ENCODE data around the gene SH3RF3.

The SH3RF3 gene

GRCh38 chr2:109513749-109514588 is 385.0 kb downstream of the SH3RF3 start:
- Histone ChIP-seq H3K79me1 (ENCODE audit: low read length) (peaks cover 3% of the 10 kb centered on the region), H4K91ac (ENCODE audit: low read depth, low read length) (no peak overlapping the region), H3K9me3 (ENCODE audit: insufficient read depth, low read depth, low read length) (peaks cover 3% of the 10 kb centered on the region), H4K8ac (ENCODE audit: low read depth, low read length) (no peak overlapping the region), H3K4ac (ENCODE audit: low read depth, low read length) (no peak overlapping the region), H3K4me1 (ENCODE audit: control insufficient read depth in 1 of 2, insufficient read depth in 2 of 2, low read length in 2 of 2) (peaks cover 0 to 3% of the 10 kb centered on the region in 2 experiments), H2AK5ac (ENCODE audit: low read length) (no peak overlapping the region), H3K4me3 (ENCODE audit: low read depth, low read length) (no peak overlapping the region), H3K36me3 (ENCODE audit: control insufficient read depth in 1 of 2, insufficient read depth in 2 of 2, low read length in 2 of 2) (no peaks in the 10 kb centered on the region), H4K12ac (ENCODE audit: low read depth, low read length) (no peak overlapping the region), H3K27me3 (ENCODE audit: insufficient read depth, low read length) (no peaks in the 10 kb centered on the region), H2BK12ac (ENCODE audit: low read length) (no peak overlapping the region), H2BK120ac (ENCODE audit: insufficient read depth, low read length, poor library complexity) (no peak overlapping the region), H2BK5ac (ENCODE audit: low read depth, low read length, poor library complexity) (no peak overlapping the region), H3K79me2 (ENCODE audit: control insufficient read depth, insufficient read depth, low read length, poor library complexity) (no peaks in the 10 kb centered on the region), H3K14ac (ENCODE audit: low read length) (no peak overlapping the region), H3K9ac (ENCODE audit: low read length) (no peak overlapping the region), H3K27ac (ENCODE audit: low read depth, low read length) (no peak overlapping the region), H3K18ac (ENCODE audit: low read length) (no peak overlapping the region), H2AFZ (ENCODE audit: insufficient read depth, low read length, poor library complexity) (no peak overlapping the region), H3K4me2 (ENCODE audit: low read length) (no peak overlapping the region), H3K23ac (ENCODE audit: low read length) (no peak overlapping the region)
- DNase-seq = peak; percentile 73 to 81
- no CpG with 5 or more reads among the region's 20 CpGs for WGBS (ENCODE audit: extremely low coverage, insufficient coverage, insufficient read length)

GRCh38 chr2:109514857-109515256 is 385.9 kb downstream of the SH3RF3 start:
- no CpG with 5 or more reads among the region's 5 CpGs for WGBS (ENCODE audit: extremely low coverage, insufficient coverage, insufficient read length)

GRCh38 chr2:109516445-109517117 is 387.6 kb downstream of the SH3RF3 start:
- Histone ChIP-seq H3K36me3 (ENCODE audit: control insufficient read depth in 1 of 2, insufficient read depth in 2 of 2, low read length in 2 of 2) (no peaks in the 10 kb centered on the region), H2AFZ (ENCODE audit: insufficient read depth, low read length, poor library complexity) (no peak overlapping the region), H3K27me3 (ENCODE audit: insufficient read depth, low read length) (no peaks in the 10 kb centered on the region), H3K4me3 (ENCODE audit: low read depth, low read length) (no peak overlapping the region), H3K4me1 (ENCODE audit: control insufficient read depth in 1 of 2, insufficient read depth in 2 of 2, low read length in 2 of 2) (peaks cover 0 to 3% of the 10 kb centered on the region in 2 experiments), H3K9me3 (ENCODE audit: insufficient read depth, low read depth, low read length) (peaks cover 3% of the 10 kb centered on the region), H3K14ac (ENCODE audit: low read length) (no peak overlapping the region), H3K4me2 (ENCODE audit: low read length) (no peak overlapping the region), H4K91ac (ENCODE audit: low read depth, low read length) (no peak overlapping the region), H3K27ac (ENCODE audit: low read depth, low read length) (no peak overlapping the region), H2BK5ac (ENCODE audit: low read depth, low read length, poor library complexity) (no peak overlapping the region), H2BK120ac (ENCODE audit: insufficient read depth, low read length, poor library complexity) (no peak overlapping the region), H3K18ac (ENCODE audit: low read length) (no peak overlapping the region), H4K8ac (ENCODE audit: low read depth, low read length) (no peak overlapping the region), H3K79me2 (ENCODE audit: control insufficient read depth, insufficient read depth, low read length, poor library complexity) (no peaks in the 10 kb centered on the region), H3K9ac (ENCODE audit: low read length) (no peak overlapping the region), H3K79me1 (ENCODE audit: low read length) (peaks cover 3% of the 10 kb centered on the region), H2AK5ac (ENCODE audit: low read length) (no peak overlapping the region), H2BK12ac (ENCODE audit: low read length) (no peak overlapping the region), H3K23ac (ENCODE audit: low read length) (no peak overlapping the region), H4K12ac (ENCODE audit: low read depth, low read length) (no peak overlapping the region), H3K4ac (ENCODE audit: low read depth, low read length) (no peak overlapping the region)
- WGBS (ENCODE audit: extremely low coverage, insufficient coverage, insufficient read length) = no CpG with 5 or more reads among the region's 20 CpGs
- peak; percentile 64 to 66 for DNase-seq

More at GRCh38 chr2:109514857-109515256, 385.9 kb downstream of the SH3RF3 start:
- no peak for DNase-seq
- H3K79me2 ChIP-seq (ENCODE audit: control insufficient read depth, insufficient read depth, low read length, poor library complexity) = no peaks in the 10 kb centered on the region
- no peak overlapping the region for H3K18ac ChIP-seq (ENCODE audit: low read length)
- H3K23ac ChIP-seq (ENCODE audit: low read length) = no peak overlapping the region
- peaks cover 3% of the 10 kb centered on the region for H3K9me3 ChIP-seq (ENCODE audit: insufficient read depth, low read depth, low read length)
- no peak overlapping the region for H2BK12ac ChIP-seq (ENCODE audit: low read length)
- H3K79me1 ChIP-seq (ENCODE audit: low read length) = peaks cover 3% of the 10 kb centered on the region
- no peak overlapping the region for H2BK120ac ChIP-seq (ENCODE audit: insufficient read depth, low read length, poor library complexity)
- H3K14ac ChIP-seq (ENCODE audit: low read length) = no peak overlapping the region
- no peak overlapping the region for H3K4me2 ChIP-seq (ENCODE audit: low read length)
- no peak overlapping the region for H3K4me3 ChIP-seq (ENCODE audit: low read depth, low read length)
- no peak overlapping the region for H4K8ac ChIP-seq (ENCODE audit: low read depth, low read length)
- no peak overlapping the region for H2AK5ac ChIP-seq (ENCODE audit: low read length)
- H4K91ac ChIP-seq (ENCODE audit: low read depth, low read length) = no peak overlapping the region
- no peak overlapping the region for H2BK5ac ChIP-seq (ENCODE audit: low read depth, low read length, poor library complexity)
- no peak overlapping the region for H3K9ac ChIP-seq (ENCODE audit: low read length)
- peaks cover 0 to 3% of the 10 kb centered on the region in 2 experiments for H3K4me1 ChIP-seq (ENCODE audit: control insufficient read depth in 1 of 2, insufficient read depth in 2 of 2, low read length in 2 of 2)
- no peak overlapping the region for H4K12ac ChIP-seq (ENCODE audit: low read depth, low read length)
- H3K4ac ChIP-seq (ENCODE audit: low read depth, low read length) = no peak overlapping the region
- H2AFZ ChIP-seq (ENCODE audit: insufficient read depth, low read length, poor library complexity) = no peak overlapping the region
- no peaks in the 10 kb centered on the region for H3K36me3 ChIP-seq (ENCODE audit: control insufficient read depth in 1 of 2, insufficient read depth in 2 of 2, low read length in 2 of 2)
- H3K27ac ChIP-seq (ENCODE audit: low read depth, low read length) = no peak overlapping the region
- H3K27me3 ChIP-seq (ENCODE audit: insufficient read depth, low read length) = no peaks in the 10 kb centered on the region

- Histone ChIP-seq H3K79me2 (ENCODE audit: control insufficient read depth, insufficient read depth, low read length, poor library complexity) (no peaks in the 10 kb centered on the region), H3K14ac (ENCODE audit: low read length) (no peak overlapping the region), H4K8ac (ENCODE audit: low read depth, low read length) (no peak overlapping the region), H2AK5ac (ENCODE audit: low read length) (no peak overlapping the region), H3K9ac (ENCODE audit: low read length) (no peak overlapping the region), H4K91ac (ENCODE audit: low read depth, low read length) (no peak overlapping the region), H2BK12ac (ENCODE audit: low read length) (no peak overlapping the region), H3K27me3 (ENCODE audit: insufficient read depth, low read length) (no peaks in the 10 kb centered on the region), H3K4me2 (ENCODE audit: low read length) (no peak overlapping the region), H2AFZ (ENCODE audit: insufficient read depth, low read length, poor library complexity) (no peak overlapping the region), H2BK5ac (ENCODE audit: low read depth, low read length, poor library complexity) (no peak overlapping the region), H2BK120ac (ENCODE audit: insufficient read depth, low read length, poor library complexity) (no peak overlapping the region), H3K27ac (ENCODE audit: low read depth, low read length) (no peak overlapping the region), H3K79me1 (ENCODE audit: low read length) (peaks cover 3% of the 10 kb centered on the region), H3K36me3 (ENCODE audit: control insufficient read depth in 1 of 2, insufficient read depth in 2 of 2, low read length in 2 of 2) (no peaks in the 10 kb centered on the region), H3K23ac (ENCODE audit: low read length) (no peak overlapping the region), H3K4me1 (ENCODE audit: control insufficient read depth in 1 of 2, insufficient read depth in 2 of 2, low read length in 2 of 2) (peaks cover 0 to 3% of the 10 kb centered on the region in 2 experiments), H3K18ac (ENCODE audit: low read length) (no peak overlapping the region), H3K4me3 (ENCODE audit: low read depth, low read length) (peak overlapping the region; percentile 47), H4K12ac (ENCODE audit: low read depth, low read length) (no peak overlapping the region), H3K9me3 (ENCODE audit: insufficient read depth, low read depth, low read length) (peaks cover 3% of the 10 kb centered on the region), H3K4ac (ENCODE audit: low read depth, low read length) (no peak overlapping the region)
- no CpG with 5 or more reads among the region's 26 CpGs for WGBS (ENCODE audit: extremely low coverage, insufficient coverage, insufficient read length)
- DNase-seq = no peak
These were observed 388.3 kb downstream of the SH3RF3 start for GRCh38 chr2:109517118-109517889.

Measured in trophoblast cell (in vitro differentiated cells and primary cell).